Mesenchymal stem cell (in vitro differentiated cells and primary cell): ENCODE data around the gene OLFML2B.

Experiments
- DNase-seq: peaks from one replicate; pipeline ENCODE4 v3.0.0-alpha.2; 2013
- H2AFZ ChIP-seq: one replicate; pipeline ENCODE4 v1.6.1; 2013; ENCODE audit warnings: low read depth, mild to moderate bottlenecking, control low read depth, inconsistent platforms, low read length, moderate library complexity
- H2AK5ac ChIP-seq: 2 replicates; pipeline ENCODE4 v1.6.1; 2013; ENCODE audit warnings: low read length, moderate library complexity, mild to moderate bottlenecking, inconsistent platforms; ENCODE audit not compliant: severe bottlenecking
- H2BK120ac ChIP-seq: one replicate; pipeline ENCODE4 v1.6.1; 2013; ENCODE audit warnings: low read depth, mild to moderate bottlenecking, inconsistent platforms, low read length, moderate library complexity
- H2BK12ac ChIP-seq, 2 experiments: one replicate each; pipeline ENCODE4 v1.6.1; 2013; ENCODE audit warnings: inconsistent platforms in 2 of 2, low read length in 2 of 2, mild to moderate bottlenecking in 2 of 2, moderate library complexity in 2 of 2, control low read depth in 1 of 2
- H2BK15ac ChIP-seq: one replicate; pipeline ENCODE4 v1.6.1; 2013; ENCODE audit warnings: mild to moderate bottlenecking, low read depth, inconsistent platforms; ENCODE audit not compliant: poor library complexity, severe bottlenecking
- H2BK5ac ChIP-seq: 2 replicates; pipeline ENCODE4 v1.6.1; 2013; ENCODE audit warnings: low read depth, mild to moderate bottlenecking, low read length, control low read depth, inconsistent platforms; ENCODE audit not compliant: poor library complexity, severe bottlenecking
- H3K14ac ChIP-seq, 2 experiments: one replicate each; pipeline ENCODE4 v1.6.1; 2013; ENCODE audit warnings: inconsistent platforms in 2 of 2, low read length in 2 of 2, control low read depth in 1 of 2, mild to moderate bottlenecking in 1 of 2, moderate library complexity in 1 of 2
- H3K18ac ChIP-seq, 2 experiments: one replicate each; pipeline ENCODE4 v1.6.1; 2013; ENCODE audit warnings: inconsistent platforms in 2 of 2, low read length in 2 of 2, control low read depth in 1 of 2, low read depth in 1 of 2, mild to moderate bottlenecking in 1 of 2
- H3K23ac ChIP-seq, 2 experiments: one replicate each; pipeline ENCODE4 v1.6.1; 2013; ENCODE audit warnings: inconsistent platforms in 2 of 2, low read length in 2 of 2, mild to moderate bottlenecking in 2 of 2, moderate library complexity in 2 of 2, control low read depth in 1 of 2
- H3K27ac ChIP-seq: 2 replicates; pipeline ENCODE4 v1.5.1; 2013; ENCODE audit warnings: mild to moderate bottlenecking, moderate library complexity, low read length, control low read depth, inconsistent platforms; ENCODE audit not compliant: poor library complexity, severe bottlenecking
- H3K27me3 ChIP-seq, 2 experiments: 2 replicates each; pipeline versions ENCODE4 v1.6.1 to v1.7.0; 2013; ENCODE audit warnings: low read length in 2 of 2, mild to moderate bottlenecking in 2 of 2, moderate library complexity in 2 of 2, control low read depth in 1 of 2, inconsistent platforms in 1 of 2; ENCODE audit not compliant: control insufficient read depth in 1 of 2, insufficient read depth in 1 of 2
- H3K36me3 ChIP-seq, 2 experiments: 2 replicates each; pipeline versions ENCODE4 v1.6.1 to v1.7.0; 2013; ENCODE audit warnings: low read length in 2 of 2, control low read depth in 1 of 2, inconsistent platforms in 1 of 2, low read depth in 1 of 2, mild to moderate bottlenecking in 1 of 2; ENCODE audit not compliant: insufficient read depth in 2 of 2, control insufficient read depth in 1 of 2
- H3K4ac ChIP-seq, 2 experiments: one replicate each; pipeline ENCODE4 v1.6.1; 2013; ENCODE audit warnings: inconsistent platforms in 2 of 2, low read length in 2 of 2, mild to moderate bottlenecking in 2 of 2, moderate library complexity in 2 of 2, control low read depth in 1 of 2, low read depth in 1 of 2
- H3K4me1 ChIP-seq: 2 replicates; pipeline ENCODE4 v1.6.1; 2013; ENCODE audit warnings: low read depth, low read length, control low read depth; ENCODE audit not compliant: control insufficient read depth, insufficient read depth
- H3K4me2 ChIP-seq: 2 replicates; pipeline ENCODE4 v1.6.1; 2013; ENCODE audit warnings: low read length, mild to moderate bottlenecking, inconsistent platforms; ENCODE audit not compliant: poor library complexity, severe bottlenecking
- H3K4me3 ChIP-seq, 2 experiments: 2 replicates each; pipeline versions ENCODE4 v1.5.1 to v1.7.0; 2013; ENCODE audit warnings: low read length in 2 of 2, mild to moderate bottlenecking in 2 of 2, control low read depth in 1 of 2, low read depth in 1 of 2; ENCODE audit not compliant: insufficient read depth in 1 of 2
- H3K79me1 ChIP-seq: replicated peaks from 2 replicates; pipeline ENCODE4 v1.6.1; 2013; ENCODE audit warnings: mild to moderate bottlenecking, control low read depth, low read length, inconsistent platforms; ENCODE audit not compliant: poor library complexity, severe bottlenecking
- H3K9ac ChIP-seq: 2 replicates; pipeline ENCODE4 v1.7.0; 2013; ENCODE audit warnings: mild to moderate bottlenecking, low read length, moderate library complexity
- H3K9me3 ChIP-seq: 2 replicates; pipeline ENCODE4 v1.7.0; 2013; ENCODE audit warnings: mild to moderate bottlenecking, low read length; ENCODE audit not compliant: control insufficient read depth
- H4K8ac ChIP-seq: one replicate; pipeline ENCODE4 v1.6.1; 2013; ENCODE audit warnings: inconsistent platforms, mild to moderate bottlenecking, low read length, moderate library complexity
- H4K91ac ChIP-seq: one replicate; pipeline ENCODE4 v1.6.1; 2013; ENCODE audit warnings: mild to moderate bottlenecking, low read length, inconsistent platforms
- WGBS: methylation state at CpG from one replicate; pipeline ENCODE4 v1.1.7; 2013; ENCODE audit warnings: mixed read lengths; 5-methylcytosine and 5-hydroxymethylcytosine counted together

Gene OLFML2B

DNA sequence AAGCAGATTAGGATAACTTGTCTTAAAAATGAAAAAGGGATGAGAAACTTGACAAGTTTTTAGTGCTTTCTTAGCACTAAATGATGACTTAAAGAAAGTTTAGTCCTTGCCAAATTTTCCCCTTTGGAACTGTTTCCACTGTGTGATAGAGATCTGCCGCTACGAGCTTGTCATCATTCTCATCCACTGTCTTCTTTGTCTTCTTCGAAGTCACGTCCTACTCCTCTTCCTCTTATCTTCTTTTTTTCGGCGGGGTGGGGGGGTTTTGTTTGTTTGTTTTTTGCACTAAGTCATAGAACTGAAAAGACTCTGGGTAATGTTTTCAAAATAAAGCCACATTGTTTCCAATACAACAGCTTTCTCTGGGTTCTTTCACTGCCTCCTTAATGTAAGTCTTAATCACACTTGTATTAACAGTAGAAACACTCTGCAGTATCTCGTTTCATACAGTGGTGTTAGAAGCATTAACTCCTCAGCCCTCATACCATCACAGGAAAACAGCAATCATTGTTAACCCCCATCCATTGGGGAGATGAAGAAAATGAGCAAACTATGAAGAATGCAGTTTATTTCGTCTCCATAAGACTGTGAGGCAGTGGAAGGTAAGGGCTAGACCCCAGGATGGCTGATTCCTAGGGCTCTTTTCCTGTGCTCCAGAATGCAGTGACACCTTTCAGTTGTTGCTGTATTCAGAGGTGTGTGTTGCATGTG, 81.8 kb downstream of the OLFML2B start:
- no peak for DNase-seq
- no peak overlapping the region for H4K91ac ChIP-seq
- H2AFZ ChIP-seq, result no peak overlapping the region
- no peak overlapping the region for H3K18ac ChIP-seq
- H3K27ac ChIP-seq, result no peak overlapping the region
- H3K4me2 ChIP-seq, result no peak overlapping the region
- H3K4me3 ChIP-seq, result no peak overlapping the region
- H2BK12ac ChIP-seq, result no peak overlapping the region
- H2AK5ac ChIP-seq, result no peak overlapping the region
- peaks cover 3% of the 10 kb centered on the region for H3K4me1 ChIP-seq
- no peak overlapping the region for H2BK5ac ChIP-seq
- peaks cover 0 to 16% of the 10 kb centered on the region in 2 experiments for H3K36me3 ChIP-seq
- H2BK120ac ChIP-seq, result no peak overlapping the region
- no peaks in the 10 kb centered on the region for H3K27me3 ChIP-seq
- no peak overlapping the region for H3K4ac ChIP-seq
- no peak overlapping the region for H3K14ac ChIP-seq
- no peak overlapping the region for H3K23ac ChIP-seq
- no peak overlapping the region for H4K8ac ChIP-seq
- no peak overlapping the region for H2BK15ac ChIP-seq
- WGBS, result 88% methylated on average over 1 of the region's 8 CpGs
- no peak overlapping the region for H3K9ac ChIP-seq
- no peaks in the 10 kb centered on the region for H3K79me1 ChIP-seq
- H3K9me3 ChIP-seq, result no peaks in the 10 kb centered on the region

DNA sequence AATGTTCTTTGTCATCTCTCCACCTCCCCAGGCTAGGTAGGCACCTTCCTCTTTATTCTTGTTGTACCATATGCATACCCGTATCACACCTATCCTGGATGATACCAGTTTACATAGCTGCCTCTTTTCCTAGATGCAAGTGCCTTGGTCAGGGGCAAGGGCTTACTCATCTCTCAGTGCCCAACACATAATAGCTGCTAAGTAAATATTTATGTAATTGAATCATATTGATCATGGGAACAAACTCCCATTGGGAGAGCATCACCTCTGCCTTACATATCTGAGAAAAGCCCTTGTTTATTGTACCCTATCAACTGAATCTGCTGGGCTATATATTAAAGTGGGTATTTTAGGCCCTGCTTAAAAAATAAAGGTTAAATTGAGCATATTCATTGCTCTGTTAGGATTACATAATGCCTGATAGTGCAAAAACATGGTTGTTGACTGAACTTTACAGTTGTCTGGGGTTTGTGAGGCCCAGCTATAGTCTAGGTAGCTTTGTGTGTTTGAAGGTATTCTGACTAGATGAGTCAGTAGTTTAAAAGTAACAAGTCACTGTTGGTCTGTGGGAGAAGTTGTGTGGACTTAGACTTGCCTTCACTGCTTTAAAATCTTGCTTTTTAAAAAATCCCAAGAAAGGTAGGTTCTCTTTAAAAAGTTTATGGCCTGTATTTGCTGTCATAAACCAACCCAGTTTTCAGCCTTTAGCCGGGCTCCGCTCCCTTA, 82.6 kb downstream of the OLFML2B start:
- Histone ChIP-seq H2BK12ac (no peak overlapping the region), H3K36me3 (peaks cover 0 to 16% of the 10 kb centered on the region in 2 experiments), H2BK15ac (no peak overlapping the region), H3K27me3 (no peaks in the 10 kb centered on the region), H3K79me1 (no peaks in the 10 kb centered on the region), H4K8ac (no peak overlapping the region), H3K23ac (no peak overlapping the region), H2AFZ (no peak overlapping the region), H3K14ac (no peak overlapping the region), H3K9me3 (no peaks in the 10 kb centered on the region), H3K18ac (no peak overlapping the region), H3K4me2 (no peak overlapping the region), H3K4me3 (no peak overlapping the region), H3K9ac (no peak overlapping the region), H2BK120ac (no peak overlapping the region), H4K91ac (no peak overlapping the region), H3K4me1 (peaks cover 2% of the 10 kb centered on the region), H3K4ac (no peak overlapping the region), H3K27ac (no peak overlapping the region), H2AK5ac (peak overlapping the region; percentile 26), H2BK5ac (no peak overlapping the region)
- no peak for DNase-seq
- 100% methylated on average over 1 of the region's 3 CpGs for WGBS

DNA sequence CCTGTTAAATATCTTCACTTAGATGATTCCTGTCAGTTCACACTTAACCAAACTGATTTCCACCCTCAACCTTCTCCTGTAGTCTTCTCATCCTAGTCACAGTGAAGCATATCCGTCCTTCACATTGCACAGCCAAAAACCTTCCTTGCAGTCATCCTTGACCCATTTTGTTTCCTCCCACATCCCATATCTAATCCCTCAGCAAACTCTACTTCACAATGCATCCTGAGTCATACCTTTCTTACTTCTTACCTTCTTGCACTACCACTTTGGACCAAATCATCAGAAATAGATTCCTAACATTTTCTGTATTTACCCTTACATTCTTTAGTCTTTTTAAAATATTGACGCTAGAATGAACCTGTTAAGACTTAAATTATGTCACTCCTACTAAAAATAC, 86.9 kb downstream of the OLFML2B start:
- H3K23ac ChIP-seq, result no peak overlapping the region
- no peak overlapping the region for H3K27ac ChIP-seq
- no peak overlapping the region for H3K4ac ChIP-seq
- no peak for DNase-seq
- H3K4me2 ChIP-seq, result no peak overlapping the region
- no peak overlapping the region for H3K14ac ChIP-seq
- no peak overlapping the region for H2AK5ac ChIP-seq
- WGBS, result 99% methylated on average over 2 of the region's 2 CpGs
- peaks cover 0 to 3% of the 10 kb centered on the region in 2 experiments for H3K36me3 ChIP-seq
- H3K4me1 ChIP-seq, result no peaks in the 10 kb centered on the region
- H3K18ac ChIP-seq, result no peak overlapping the region
- H3K4me3 ChIP-seq, result no peak overlapping the region
- no peak overlapping the region for H4K8ac ChIP-seq
- H3K9me3 ChIP-seq, result no peaks in the 10 kb centered on the region
- H4K91ac ChIP-seq, result no peak overlapping the region
- H2AFZ ChIP-seq, result no peak overlapping the region
- no peaks in the 10 kb centered on the region for H3K27me3 ChIP-seq
- H2BK12ac ChIP-seq, result no peak overlapping the region
- no peak overlapping the region for H2BK120ac ChIP-seq
- H3K9ac ChIP-seq, result no peak overlapping the region
- no peaks in the 10 kb centered on the region for H3K79me1 ChIP-seq
- no peak overlapping the region for H2BK5ac ChIP-seq
- no peak overlapping the region for H2BK15ac ChIP-seq

DNA sequence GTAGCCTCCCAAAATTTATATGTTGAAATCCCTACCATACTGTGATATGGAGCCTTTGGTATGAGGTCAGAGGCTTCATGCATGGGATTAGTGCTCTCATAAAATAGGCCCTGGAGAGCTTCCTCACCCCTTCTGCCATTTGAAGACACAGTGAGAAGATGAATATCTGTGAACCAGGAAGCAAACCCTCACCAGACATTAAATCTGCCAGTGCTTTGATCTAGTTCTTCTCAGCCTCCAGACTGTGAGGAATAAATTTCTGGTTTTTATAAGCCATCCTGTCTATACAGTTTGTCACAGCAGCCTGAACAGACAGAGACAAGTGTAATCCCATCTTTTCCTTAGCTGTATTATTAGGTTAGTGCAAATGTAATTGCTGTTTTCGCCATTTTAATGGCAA, 88.4 kb downstream of the OLFML2B start:
- H2AK5ac ChIP-seq, result no peak overlapping the region
- H4K8ac ChIP-seq, result no peak overlapping the region
- H3K27me3 ChIP-seq, result no peaks in the 10 kb centered on the region
- H2BK15ac ChIP-seq, result no peak overlapping the region
- no peak overlapping the region for H3K4ac ChIP-seq
- H3K27ac ChIP-seq, result no peak overlapping the region
- no peak overlapping the region for H2BK12ac ChIP-seq
- H2BK5ac ChIP-seq, result no peak overlapping the region
- no peak overlapping the region for H3K4me3 ChIP-seq
- H3K14ac ChIP-seq, result no peak overlapping the region
- H3K9ac ChIP-seq, result no peak overlapping the region
- no peaks in the 10 kb centered on the region for H3K79me1 ChIP-seq
- no CpG with 5 or more reads among the region's 1 CpG for WGBS
- no peak overlapping the region for H4K91ac ChIP-seq
- no peaks in the 10 kb centered on the region for H3K9me3 ChIP-seq
- no peak for DNase-seq
- H3K36me3 ChIP-seq, result peaks cover 0 to 3% of the 10 kb centered on the region in 2 experiments
- H2BK120ac ChIP-seq, result no peak overlapping the region
- H3K18ac ChIP-seq, result no peak overlapping the region
- H3K4me1 ChIP-seq, result no peaks in the 10 kb centered on the region
- no peak overlapping the region for H3K4me2 ChIP-seq
- H3K23ac ChIP-seq, result no peak overlapping the region
- no peak overlapping the region for H2AFZ ChIP-seq
